ENCODE data around the gene MYH15.

MYH15 gene

DNA sequence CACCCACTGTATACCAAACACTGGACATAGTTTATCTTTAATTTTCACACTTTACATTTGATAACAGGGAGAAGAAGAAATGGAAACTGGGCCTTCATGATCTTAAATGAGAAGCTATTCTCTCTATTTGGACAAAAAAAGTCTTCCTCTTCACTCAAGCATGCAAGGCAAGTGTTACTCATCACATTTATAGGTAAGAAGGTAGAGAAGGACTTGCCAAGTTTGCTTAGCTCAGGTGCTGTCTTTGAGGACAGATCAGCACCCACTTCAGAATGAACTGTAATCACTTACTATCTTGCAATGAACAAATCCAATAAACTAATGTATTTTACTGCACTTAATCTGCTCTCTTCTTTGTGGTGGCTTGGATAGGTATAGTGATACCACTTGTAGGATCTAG lies 1.1 kb upstream of the MYH15 start:
- TF ChIP-seq, protein P1, sequence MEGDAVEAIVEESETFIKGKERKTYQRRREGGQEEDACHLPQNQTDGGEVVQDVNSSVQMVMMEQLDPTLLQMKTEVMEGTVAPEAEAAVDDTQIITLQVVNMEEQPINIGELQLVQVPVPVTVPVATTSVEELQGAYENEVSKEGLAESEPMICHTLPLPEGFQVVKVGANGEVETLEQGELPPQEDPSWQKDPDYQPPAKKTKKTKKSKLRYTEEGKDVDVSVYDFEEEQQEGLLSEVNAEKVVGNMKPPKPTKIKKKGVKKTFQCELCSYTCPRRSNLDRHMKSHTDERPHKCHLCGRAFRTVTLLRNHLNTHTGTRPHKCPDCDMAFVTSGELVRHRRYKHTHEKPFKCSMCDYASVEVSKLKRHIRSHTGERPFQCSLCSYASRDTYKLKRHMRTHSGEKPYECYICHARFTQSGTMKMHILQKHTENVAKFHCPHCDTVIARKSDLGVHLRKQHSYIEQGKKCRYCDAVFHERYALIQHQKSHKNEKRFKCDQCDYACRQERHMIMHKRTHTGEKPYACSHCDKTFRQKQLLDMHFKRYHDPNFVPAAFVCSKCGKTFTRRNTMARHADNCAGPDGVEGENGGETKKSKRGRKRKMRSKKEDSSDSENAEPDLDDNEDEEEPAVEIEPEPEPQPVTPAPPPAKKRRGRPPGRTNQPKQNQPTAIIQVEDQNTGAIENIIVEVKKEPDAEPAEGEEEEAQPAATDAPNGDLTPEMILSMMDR (IDR thresholded peaks at IDR 0.05; ENCODE audit: low read depth, low read length): no peak
- no peak overlapping the region for H3K4me3 ChIP-seq (ENCODE audit: low read depth, low read length)

DNA sequence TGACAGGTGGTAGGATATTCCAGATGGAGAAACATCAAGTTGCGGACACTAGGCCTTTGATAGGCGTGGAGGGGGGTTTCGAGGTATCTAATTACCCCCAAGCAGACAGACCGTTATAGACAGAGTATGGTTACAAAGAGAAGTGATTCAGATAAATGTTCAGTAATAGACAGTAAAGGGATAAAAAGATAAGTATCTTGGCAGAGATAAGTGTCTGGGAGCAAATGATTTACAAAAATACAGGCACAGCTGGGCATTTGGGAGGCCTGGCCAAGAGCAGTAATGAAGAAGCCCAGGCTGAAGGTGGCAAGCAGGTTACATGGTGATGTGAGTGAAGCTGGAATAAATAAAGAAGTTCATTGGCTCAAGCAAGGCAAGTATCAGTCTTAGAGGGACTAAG lies 659 bp upstream of the MYH15 start:
- TF ChIP-seq, protein P1 (IDR thresholded peaks at IDR 0.05; ENCODE audit: low read depth, low read length): no peak
- no peak overlapping the region for H3K4me3 ChIP-seq (ENCODE audit: low read depth, low read length)

DNA sequence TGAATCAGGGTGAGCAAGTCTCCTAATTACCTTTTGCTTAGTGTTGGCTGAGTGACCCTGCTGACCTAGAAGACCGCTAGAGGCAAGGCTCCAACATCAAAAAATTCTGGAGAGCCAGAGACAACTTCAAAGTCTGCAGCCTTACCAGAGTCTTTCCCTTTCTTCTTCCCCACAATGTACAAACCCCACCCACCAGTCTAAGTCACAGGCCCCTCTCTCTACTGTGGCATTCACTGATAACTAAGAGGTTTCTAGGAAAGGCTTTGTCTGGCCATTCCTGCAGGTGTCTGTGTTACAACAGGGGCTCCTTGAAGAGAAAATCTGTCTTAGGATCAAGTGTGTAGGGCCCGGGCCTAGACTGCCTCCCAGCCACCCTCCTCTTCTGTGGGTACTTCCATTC lies 525 bp downstream of the MYH15 start:
- no peak overlapping the region for H3K4me3 ChIP-seq (ENCODE audit: low read depth, low read length)
- TF ChIP-seq, protein P1 (IDR thresholded peaks at IDR 0.05; ENCODE audit: low read depth, low read length): no peak

DNA sequence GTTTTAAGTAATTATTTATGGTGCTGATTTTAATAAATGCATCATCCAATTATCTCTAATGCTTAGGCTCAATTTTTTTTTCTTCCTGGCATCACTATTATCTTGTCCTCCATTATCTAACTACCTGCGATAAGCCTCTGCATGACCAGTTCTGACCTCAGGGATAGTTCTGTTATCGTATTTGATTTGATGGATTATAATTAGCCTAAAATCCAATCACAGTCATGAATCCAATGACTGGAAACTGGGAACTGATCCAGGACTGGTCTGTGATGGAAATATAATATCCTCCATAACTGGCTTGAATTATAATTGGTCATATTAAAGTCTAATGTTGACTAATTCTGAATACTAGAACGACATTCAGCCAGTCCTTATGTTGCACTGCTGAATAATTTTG lies 1.1 kb downstream of the MYH15 start:
- TF ChIP-seq, protein P1 (IDR thresholded peaks at IDR 0.05; ENCODE audit: low read depth, low read length): no peak
- H3K4me3 ChIP-seq (ENCODE audit: low read depth, low read length): no peak overlapping the region

DNA sequence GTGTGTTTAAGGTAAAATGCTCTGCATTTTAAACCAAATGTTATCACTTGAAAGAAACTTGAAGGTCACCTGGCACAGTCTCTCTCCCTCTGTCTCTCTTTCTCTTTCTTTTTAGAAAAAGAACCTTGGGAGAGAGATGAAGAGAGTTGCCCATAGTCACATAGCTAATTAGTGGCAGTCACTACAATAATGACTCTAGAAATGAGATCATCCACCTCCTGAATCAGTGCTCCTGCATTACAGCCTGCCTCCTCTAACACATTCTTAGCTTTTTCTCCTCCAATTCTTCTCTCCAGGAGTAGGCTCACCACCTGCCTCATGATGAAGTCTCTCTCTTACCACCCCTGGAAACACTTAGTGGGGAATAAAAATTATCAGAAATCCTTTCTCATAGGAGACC lies 2.5 kb downstream of the MYH15 start:
- TF ChIP-seq, protein P1 (IDR thresholded peaks at IDR 0.05; ENCODE audit: low read depth, low read length): no peak
- H3K4me3 ChIP-seq (ENCODE audit: low read depth, low read length): no peak overlapping the region

DNA sequence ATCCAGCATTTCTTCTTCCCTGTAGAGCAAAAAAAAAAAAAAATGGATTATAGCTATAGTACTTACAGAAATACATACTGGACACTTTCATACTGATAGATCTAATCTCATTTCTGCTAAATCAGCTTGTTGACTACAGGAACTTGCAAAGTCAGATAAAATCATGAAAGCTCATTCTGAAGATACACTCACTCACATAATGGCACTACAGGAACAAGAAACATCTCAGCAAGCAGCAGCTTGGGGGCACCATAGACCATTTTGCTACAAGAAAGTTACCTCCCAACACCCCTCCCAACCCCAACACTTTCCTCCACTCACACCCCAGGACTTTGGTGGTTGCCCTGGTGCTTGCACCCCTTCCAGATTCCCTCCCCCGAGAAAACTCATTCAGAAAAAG lies 4.6 kb downstream of the MYH15 start:
- TF ChIP-seq, protein P1 (IDR thresholded peaks at IDR 0.05; ENCODE audit: low read depth, low read length): no peak
- H3K4me3 ChIP-seq (ENCODE audit: low read depth, low read length): no peak overlapping the region

DNA sequence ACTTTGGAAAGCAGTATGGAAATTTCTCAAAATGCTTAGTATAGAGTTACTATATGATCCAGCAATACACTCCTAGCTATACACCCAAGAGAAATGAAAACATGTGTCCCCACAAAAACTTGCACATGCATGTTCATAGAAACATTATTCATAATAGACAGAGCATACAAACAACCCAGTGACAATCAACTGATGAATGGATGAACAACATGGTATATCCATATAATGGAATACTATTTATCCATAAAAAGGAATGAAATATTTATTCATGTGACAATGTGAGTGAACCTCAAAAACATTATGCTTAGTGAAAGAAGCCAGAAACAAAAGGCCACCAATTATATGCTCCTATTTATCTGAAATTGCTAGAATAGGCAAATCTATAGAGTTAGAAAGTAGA lies 6.7 kb downstream of the MYH15 start:
- no peak overlapping the region for H3K4me3 ChIP-seq (ENCODE audit: low read depth, low read length)
- TF ChIP-seq, protein P1 (IDR thresholded peaks at IDR 0.05; ENCODE audit: low read depth, low read length): no peak

Measured in WI38 (cell line).